ENCODE measurements around the gene DKKL1. TPM values are rescaled to one million over a fixed set of nuclear protein-coding genes. Genes with fewer than 3 reads are reported as not detected.
"Not testable (repeated sequence)": the region's sequence is repeated elsewhere in the genome, so short reads cannot be mapped to it uniquely, and the experiment has no call there.

The DKKL1 gene
- total and polyA plus RNA-seq, 3 donors from 2014 or later: 145 to 487 (median 190) TPM

- Histone ChIP-seq H3K27me3 (no peaks in the 10 kb centered on the region), H3K36me3 (ENCODE audit: low read depth, missing control alignments) (no peaks in the 10 kb centered on the region), H3K27ac (no peak overlapping the region), H3K4me3 (no peak overlapping the region), H3K9me3 (no peaks in the 10 kb centered on the region), H3K4me1 (no peaks in the 10 kb centered on the region)
- TF ChIP-seq POLR2A (IDR thresholded peaks at IDR 0.05) (no peak), CTCF (IDR thresholded peaks at IDR 0.05) (no peak)
- intact Hi-C loops (cut with DNase I; ENCODE audit: low total_unique reads): no loop called here
- WGBS, 2 donors: 80 to 100% methylated on average over 2 of the region's 2 CpGs
- DNase-seq: peak; percentile 64
These were observed 32.0 kb upstream of the DKKL1 start for GRCh38 chr19:49331616-49332055.

DNA sequence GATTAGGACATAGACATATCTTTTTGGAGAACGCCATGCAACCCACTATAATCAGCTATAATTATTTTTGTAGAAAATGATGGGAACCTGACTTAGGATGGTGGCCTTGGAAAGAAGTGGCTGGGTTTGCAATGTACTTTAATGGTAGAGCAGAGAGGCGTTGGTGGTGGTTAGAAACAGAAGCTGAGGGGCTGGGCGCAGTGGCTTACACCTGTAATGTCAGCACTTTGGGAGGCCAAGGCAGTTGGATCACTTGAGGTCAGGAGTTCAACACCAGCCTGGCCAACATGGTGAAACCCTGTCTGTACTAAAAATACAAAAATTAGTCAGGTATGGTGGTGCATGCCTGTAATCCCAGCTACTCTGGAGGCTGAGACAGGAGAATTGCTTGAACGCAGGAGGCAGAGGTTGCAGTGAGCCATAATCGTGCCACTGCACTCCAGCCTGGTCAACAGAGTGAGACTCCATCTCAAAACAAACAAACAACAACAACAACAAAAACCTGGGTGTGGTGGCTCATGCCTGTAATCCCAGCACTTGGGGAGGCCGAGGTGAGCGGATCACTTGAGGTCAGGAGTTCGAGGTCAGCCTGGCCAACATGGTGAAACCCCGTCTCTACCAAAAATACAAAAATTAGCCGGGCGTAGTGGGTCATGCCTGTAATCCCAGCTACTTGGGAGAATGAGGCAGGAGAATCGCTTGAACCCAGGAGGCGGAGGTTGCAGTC lies 30.8 kb upstream of the DKKL1 start:
- H3K4me1 ChIP-seq; H3K27me3 ChIP-seq; H3K9me3 ChIP-seq; DNase-seq; intact Hi-C loops (cut with DNase I; ENCODE audit: low total_unique reads); H3K27ac ChIP-seq; H3K4me3 ChIP-seq; H3K36me3 ChIP-seq (ENCODE audit: low read depth, missing control alignments): not testable (repeated sequence)
- WGBS, 2 donors: 88 to 94% methylated on average over 13 of the region's 13 CpGs

- H3K27ac ChIP-seq: no peak overlapping the region
- WGBS, 2 donors: 84% methylated on average over 3 of the region's 3 CpGs
- H3K4me3 ChIP-seq: no peak overlapping the region
- H3K27me3 ChIP-seq: no peaks in the 10 kb centered on the region
- H3K36me3 ChIP-seq (ENCODE audit: low read depth, missing control alignments): no peaks in the 10 kb centered on the region
- no peaks in the 10 kb centered on the region for H3K9me3 ChIP-seq
- no peak for TF ChIP-seq CTCF (IDR thresholded peaks at IDR 0.05)
- TF ChIP-seq POLR2A (IDR thresholded peaks at IDR 0.05): no peak
- intact Hi-C loops (cut with DNase I; ENCODE audit: low total_unique reads): no loop called here
- H3K4me1 ChIP-seq: peaks cover 1% of the 10 kb centered on the region
- DNase-seq: no peak
These were observed 30.3 kb upstream of the DKKL1 start for GRCh38 chr19:49333418-49333805.

DNA sequence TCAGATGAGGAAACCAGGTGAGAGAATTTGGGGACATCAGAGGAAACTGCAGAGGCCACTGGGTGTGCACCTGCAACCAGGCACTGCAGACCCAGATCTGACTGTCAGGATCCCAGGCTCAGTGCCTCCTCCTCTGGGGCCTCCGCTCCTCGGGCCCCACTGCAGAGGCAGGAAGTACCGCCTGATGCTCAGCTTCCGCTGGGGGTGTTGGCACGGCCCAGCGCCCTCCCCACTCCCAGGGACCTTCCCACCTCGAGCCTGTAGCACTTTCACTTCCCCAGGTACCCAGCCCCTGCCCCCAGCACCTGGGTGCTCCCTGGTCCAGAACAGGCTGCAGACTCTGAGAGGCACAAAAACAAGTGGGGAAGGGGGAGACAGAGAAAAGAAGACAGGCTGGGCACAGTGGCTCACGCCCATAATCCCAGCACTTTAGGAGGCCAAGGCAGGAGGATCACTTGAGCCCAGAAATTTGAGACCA lies 29.8 kb upstream of the DKKL1 start:
- no peaks in the 10 kb centered on the region for H3K27me3 ChIP-seq
- H3K27ac ChIP-seq: no peak overlapping the region
- 65 to 71% methylated on average over 8 of the region's 8 CpGs for WGBS, 2 donors
- H3K4me3 ChIP-seq: no peak overlapping the region
- peaks cover 4% of the 10 kb centered on the region for H3K4me1 ChIP-seq
- TF ChIP-seq POLR2A (IDR thresholded peaks at IDR 0.05): no peak
- TF ChIP-seq CTCF (IDR thresholded peaks at IDR 0.05): no peak
- H3K9me3 ChIP-seq: no peaks in the 10 kb centered on the region
- intact Hi-C loops (cut with DNase I; ENCODE audit: low total_unique reads): no loop called here
- DNase-seq: no peak
- H3K36me3 ChIP-seq (ENCODE audit: low read depth, missing control alignments): no peaks in the 10 kb centered on the region

DNA sequence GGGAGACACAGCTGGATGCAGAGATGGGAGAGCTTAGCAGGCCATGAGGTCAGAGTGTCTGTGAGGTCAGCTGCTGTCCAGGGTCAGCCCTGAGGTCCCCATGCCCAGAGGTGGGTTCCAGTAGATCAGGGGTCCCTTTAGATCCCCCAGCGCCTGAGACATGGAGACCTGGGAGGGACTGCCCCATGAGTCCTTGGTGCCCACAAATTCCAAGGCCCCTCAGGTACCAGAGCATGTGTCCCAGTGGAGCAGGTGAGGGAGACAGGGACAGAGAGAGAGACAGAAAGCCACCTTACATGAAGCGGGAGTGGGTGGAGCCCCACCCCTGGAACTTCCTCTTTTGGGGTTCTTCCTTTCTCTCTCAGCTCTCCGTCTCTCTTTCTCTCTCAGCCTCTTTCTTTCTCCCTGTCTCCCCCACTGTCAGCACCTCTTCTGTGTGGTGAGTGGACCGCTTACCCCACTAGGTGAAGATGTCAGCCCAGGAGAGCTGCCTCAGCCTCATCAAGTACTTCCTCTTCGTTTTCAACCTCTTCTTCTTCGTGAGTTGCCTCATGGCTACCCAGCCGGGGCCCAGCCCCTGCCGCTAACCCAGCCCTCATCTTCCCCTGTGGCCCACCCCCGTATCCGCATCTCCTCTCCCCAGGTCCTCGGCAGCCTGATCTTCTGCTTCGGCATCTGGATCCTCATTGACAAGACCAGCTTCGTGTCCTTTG lies 28.4 kb upstream of the DKKL1 start, which contains the start of gene CD37:
TSS of gene CD37 (plus strand) at position 336 of the 713 bp plus-strand sequence. CDS start at position 471, 135 bp downstream.
- intact Hi-C loops (cut with DNase I; ENCODE audit: low total_unique reads): no loop called here
- Histone ChIP-seq H3K4me1 (peaks cover 8% of the 10 kb centered on the region), H3K9me3 (no peaks in the 10 kb centered on the region), H3K27ac (no peak within 1 kb of the TSS), H3K36me3 (ENCODE audit: low read depth, missing control alignments) (no peaks in the 10 kb centered on the region), H3K4me3 (no peak within 1 kb of the TSS), H3K27me3 (no peaks in the 10 kb centered on the region)
- TF ChIP-seq CTCF (IDR thresholded peaks at IDR 0.05): no peak
- TF ChIP-seq POLR2A (IDR thresholded peaks at IDR 0.05): no peak
- no peak for DNase-seq
- 69 to 79% methylated on average over 13 of the region's 13 CpGs for WGBS, 2 donors
